ENCODE data around the gene CPNE2. TPM values are rescaled to one million over a fixed set of nuclear protein-coding genes. Genes with fewer than 3 reads are reported as not detected.

The CPNE2 gene
- total RNA-seq, result 13.2 and 17.0 TPM in 2 replicates

DNA sequence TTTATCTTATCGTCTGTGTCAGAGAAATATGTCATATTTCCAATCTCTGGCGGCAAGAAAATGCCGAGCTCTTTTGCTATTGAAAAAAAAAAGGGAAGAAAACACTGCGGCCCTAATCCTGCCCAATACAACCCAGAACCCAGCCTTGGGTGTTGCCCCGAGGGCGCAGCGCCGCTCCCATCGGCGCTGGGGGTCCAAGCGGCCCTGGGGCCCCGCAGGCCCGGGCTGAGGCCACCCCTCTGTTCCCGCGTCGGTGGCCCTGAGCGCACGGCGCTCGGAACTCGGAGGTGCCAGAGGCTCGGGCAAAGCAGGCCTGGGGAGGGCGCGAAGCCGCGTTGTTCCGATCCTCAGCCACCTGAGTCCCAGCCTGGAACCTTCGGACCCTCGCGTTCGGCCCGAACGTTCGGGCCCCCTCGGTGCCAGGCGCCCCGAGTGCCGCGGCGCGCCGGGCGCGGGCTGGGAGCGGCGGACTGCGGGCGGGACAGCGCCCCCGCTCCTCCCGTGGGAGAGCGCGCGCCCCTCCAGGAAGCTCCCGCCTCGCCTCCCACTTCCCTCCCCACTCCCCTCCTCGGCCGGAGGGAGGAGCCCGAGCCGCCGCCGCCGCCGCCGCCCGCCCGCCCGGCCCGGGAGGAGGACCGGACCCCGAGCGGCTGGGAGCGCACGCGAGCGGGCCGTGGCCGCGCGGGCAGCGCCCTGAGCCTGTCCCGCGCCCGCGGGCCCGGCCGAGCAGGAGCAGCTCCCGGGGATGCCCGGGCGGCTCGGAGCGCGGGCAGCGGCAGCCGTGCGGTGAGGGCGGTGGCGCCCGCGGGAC lies at the start of gene CPNE2:
Gene CPNE2 (plus strand): TSS at position 609 of the 811 bp plus-strand sequence. CDS start 18,160 bp downstream, outside the sequence.

GRCh38 chr16:57185945-57186871 lies 93.8 kb downstream of the CPNE2 start, which contains the start of the genes PSME3IP1 and RSPRY1:
PSME3IP1 (minus strand) TSS chr16:57186039; CDS start chr16:57173854, 12,185 bp downstream.
RSPRY1 (plus strand) TSS chr16:57186329; CDS start chr16:57204659, 18,330 bp downstream.

Other genes with a start within 250 kb of the CPNE2 start
- gene SLC12A3, start 227.4 kb upstream of the CPNE2 start, total RNA-seq, result not detected in 2 replicates
- 97.0 and 103 TPM in 2 replicates for gene HERPUD1, start 160.4 kb upstream of the CPNE2 start, total RNA-seq
- not detected in 2 replicates for gene CETP, start 130.6 kb upstream of the CPNE2 start, total RNA-seq
- 3.4 and 4.5 TPM in 2 replicates for gene NLRC5, start 103.0 kb upstream of the CPNE2 start, total RNA-seq
- 60.4 and 88.8 TPM in 2 replicates for gene PSME3IP1, start 93.5 kb downstream of the CPNE2 start, total RNA-seq
- 22.9 and 25.3 TPM in 2 replicates for gene RSPRY1, start 93.7 kb downstream of the CPNE2 start, total RNA-seq
- gene ARL2BP, start 152.7 kb downstream of the CPNE2 start, total RNA-seq, result 71.2 and 72.5 TPM in 2 replicates
- 0.15 TPM in 1 of 2 replicates, not detected in the other for gene PLLP, start 192.1 kb downstream of the CPNE2 start, total RNA-seq

All from bronchus fibroblast of lung (primary cell).